Peyer's patch (tissue), 4 donors: ENCODE measurements around the gene LIPC.

ENCODE experiments used
- POLR2A ChIP-seq, 2 donors: fragments of 450-650 bp; IDR thresholded peaks; one replicate each; pipeline ENCODE4 v1.5.1; 2017; ENCODE audit warnings: antibody characterized with exemption in 2 of 2, mild to moderate bottlenecking in 2 of 2, moderate library complexity in 2 of 2
- TF ChIP-seq, protein P1 (sequence below), 6 experiments: fragments of 450-650 bp in 4 of 6; fragments of 200-600 bp in 2 of 6; sonication (generic) in 1 of 6; IDR thresholded peaks; one replicate each; pipeline ENCODE4 v1.5.1; 2017 to 2019; ENCODE audit warnings: antibody characterized with exemption in 6 of 6, mild to moderate bottlenecking in 3 of 6, moderate library complexity in 1 of 6

DNA sequence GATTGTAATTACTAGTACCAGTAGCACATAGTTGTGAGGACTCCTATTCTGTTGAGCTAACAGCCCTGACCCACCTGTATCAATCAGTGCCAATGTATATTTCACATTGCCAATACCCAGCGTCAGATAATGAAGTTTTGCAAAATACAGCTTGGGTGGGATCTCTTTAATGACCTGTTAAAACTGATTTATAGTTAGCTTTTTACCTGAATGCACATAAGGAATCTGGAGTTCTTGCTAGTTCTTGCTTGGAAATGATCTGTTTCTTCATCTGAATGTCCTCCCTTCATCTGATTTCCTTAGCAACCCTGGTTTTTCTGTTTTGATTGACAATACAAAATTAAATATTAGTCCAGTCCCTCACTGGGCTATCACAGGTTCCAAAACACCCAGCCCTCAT lies 62.8 kb downstream of the LIPC start:
- no peak for TF ChIP-seq POLR2A (IDR thresholded peaks at IDR 0.05)
- TF ChIP-seq, protein P1, sequence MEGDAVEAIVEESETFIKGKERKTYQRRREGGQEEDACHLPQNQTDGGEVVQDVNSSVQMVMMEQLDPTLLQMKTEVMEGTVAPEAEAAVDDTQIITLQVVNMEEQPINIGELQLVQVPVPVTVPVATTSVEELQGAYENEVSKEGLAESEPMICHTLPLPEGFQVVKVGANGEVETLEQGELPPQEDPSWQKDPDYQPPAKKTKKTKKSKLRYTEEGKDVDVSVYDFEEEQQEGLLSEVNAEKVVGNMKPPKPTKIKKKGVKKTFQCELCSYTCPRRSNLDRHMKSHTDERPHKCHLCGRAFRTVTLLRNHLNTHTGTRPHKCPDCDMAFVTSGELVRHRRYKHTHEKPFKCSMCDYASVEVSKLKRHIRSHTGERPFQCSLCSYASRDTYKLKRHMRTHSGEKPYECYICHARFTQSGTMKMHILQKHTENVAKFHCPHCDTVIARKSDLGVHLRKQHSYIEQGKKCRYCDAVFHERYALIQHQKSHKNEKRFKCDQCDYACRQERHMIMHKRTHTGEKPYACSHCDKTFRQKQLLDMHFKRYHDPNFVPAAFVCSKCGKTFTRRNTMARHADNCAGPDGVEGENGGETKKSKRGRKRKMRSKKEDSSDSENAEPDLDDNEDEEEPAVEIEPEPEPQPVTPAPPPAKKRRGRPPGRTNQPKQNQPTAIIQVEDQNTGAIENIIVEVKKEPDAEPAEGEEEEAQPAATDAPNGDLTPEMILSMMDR (IDR thresholded peaks at IDR 0.05), result no peak
